ENCODE data around the gene PRKN. TPM values are rescaled to one million over a fixed set of nuclear protein-coding genes. Genes with fewer than 3 reads are reported as not detected.

Gene PRKN
- total and polyA plus RNA-seq, 2 donors (not counting 3 experiments of a cell fraction or from before 2014, with no cell fraction given): 0.06 TPM; not detected in 1

DNA sequence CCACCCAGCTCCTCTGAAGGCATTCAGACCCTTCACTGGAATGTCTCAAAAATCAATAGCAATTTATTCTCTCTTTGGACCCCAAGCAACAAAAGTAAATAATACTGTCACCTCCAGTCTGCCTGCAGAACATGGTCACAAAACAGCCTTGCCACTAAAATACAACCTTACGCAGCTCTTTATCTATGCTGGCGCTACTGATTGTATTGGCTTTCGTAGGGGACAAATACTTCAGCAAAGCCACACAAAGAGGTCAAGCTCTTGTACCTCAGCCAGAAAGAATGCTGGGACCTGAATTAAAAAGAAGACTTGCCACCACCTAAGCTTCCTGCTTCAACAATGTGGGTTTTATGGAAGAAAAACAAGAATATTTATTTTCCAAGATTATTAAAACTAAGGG, 57.2 kb downstream of the PRKN start:
- no peak for FAIRE-seq
- BruUV-seq (replicated peaks): no TSS peak
- no peaks in the 10 kb centered on the region for H3K4me1 ChIP-seq (ENCODE audit: control insufficient read depth, extremely low read depth, insufficient read depth, low read length)
- TF ChIP-seq, protein P1, sequence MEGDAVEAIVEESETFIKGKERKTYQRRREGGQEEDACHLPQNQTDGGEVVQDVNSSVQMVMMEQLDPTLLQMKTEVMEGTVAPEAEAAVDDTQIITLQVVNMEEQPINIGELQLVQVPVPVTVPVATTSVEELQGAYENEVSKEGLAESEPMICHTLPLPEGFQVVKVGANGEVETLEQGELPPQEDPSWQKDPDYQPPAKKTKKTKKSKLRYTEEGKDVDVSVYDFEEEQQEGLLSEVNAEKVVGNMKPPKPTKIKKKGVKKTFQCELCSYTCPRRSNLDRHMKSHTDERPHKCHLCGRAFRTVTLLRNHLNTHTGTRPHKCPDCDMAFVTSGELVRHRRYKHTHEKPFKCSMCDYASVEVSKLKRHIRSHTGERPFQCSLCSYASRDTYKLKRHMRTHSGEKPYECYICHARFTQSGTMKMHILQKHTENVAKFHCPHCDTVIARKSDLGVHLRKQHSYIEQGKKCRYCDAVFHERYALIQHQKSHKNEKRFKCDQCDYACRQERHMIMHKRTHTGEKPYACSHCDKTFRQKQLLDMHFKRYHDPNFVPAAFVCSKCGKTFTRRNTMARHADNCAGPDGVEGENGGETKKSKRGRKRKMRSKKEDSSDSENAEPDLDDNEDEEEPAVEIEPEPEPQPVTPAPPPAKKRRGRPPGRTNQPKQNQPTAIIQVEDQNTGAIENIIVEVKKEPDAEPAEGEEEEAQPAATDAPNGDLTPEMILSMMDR (IDR thresholded peaks at IDR 0.05; ENCODE audit: extremely low read depth in 1 of 2, insufficient read depth in 1 of 2, low read depth in 1 of 2, low read length in 2 of 2): no peak
- TF ChIP-seq POLR2AphosphoS5 (IDR thresholded peaks at IDR 0.05; ENCODE audit: insufficient read depth, low read depth, low read length) (no peak), EZH2 (IDR thresholded peaks at IDR 0.05; ENCODE audit: borderline replicate concordance, low read depth, low read length, severe bottlenecking) (no peak), FOS (IDR thresholded peaks at IDR 0.05; ENCODE audit: borderline replicate concordance, insufficient read depth, low read length) (no peak), GATA2 (IDR thresholded peaks at IDR 0.05; ENCODE audit: insufficient read depth, insufficient read length, low read depth, low read length) (no peak)
- no peaks in the 10 kb centered on the region for H3K9me3 ChIP-seq (replicated peaks; ENCODE audit: control insufficient read depth, insufficient read depth, low read length)
- no peak for DNase-seq (ENCODE audit: low read depth, low spot score)
- dilution Hi-C loops (cut with MboI; ENCODE audit: extremely low pct_ligation_motif_present, low sequenced_read_pairs) (no loop called here), intact Hi-C loops (cut with micrococcal nuclease) (no loop called here)
- no peak overlapping the region for H3K9ac ChIP-seq (replicated peaks; ENCODE audit: extremely low read depth, insufficient read depth, low read length)
- H3K9me1 ChIP-seq (replicated peaks; ENCODE audit: control insufficient read depth, extremely low read depth, insufficient read depth, low read length): no peaks in the 10 kb centered on the region
- H3K36me3 ChIP-seq (ENCODE audit: control insufficient read depth in 2 of 2, extremely low read depth in 1 of 2, insufficient read depth in 2 of 2, low read length in 2 of 2): no peaks in the 10 kb centered on the region
- no peaks in the 10 kb centered on the region for H3K27me3 ChIP-seq (ENCODE audit: control insufficient read depth in 2 of 2, insufficient read depth in 2 of 2, low read length in 2 of 2)
- no peak overlapping the region for H3K4me3 ChIP-seq (replicated peaks in 1 of 3; ENCODE audit: insufficient read depth in 1 of 3, low read depth in 1 of 3, low read length in 3 of 3)
- H3K4me2 ChIP-seq (ENCODE audit: insufficient read depth, low read length): no peak overlapping the region
- ChIA-PET POLR2A (no interaction called here), CTCF (no interaction called here)
- H4K20me1 ChIP-seq (replicated peaks; ENCODE audit: control insufficient read depth, extremely low read depth, insufficient read depth, low read length): no peaks in the 10 kb centered on the region
- no peaks in the 10 kb centered on the region for H3K79me2 ChIP-seq (ENCODE audit: control insufficient read depth, insufficient read depth, low read length)
- no peak overlapping the region for H3K27ac ChIP-seq (ENCODE audit: insufficient read depth, low read depth, low read length)
- no peak overlapping the region for H2AFZ ChIP-seq (ENCODE audit: low read depth, low read length)

DNA sequence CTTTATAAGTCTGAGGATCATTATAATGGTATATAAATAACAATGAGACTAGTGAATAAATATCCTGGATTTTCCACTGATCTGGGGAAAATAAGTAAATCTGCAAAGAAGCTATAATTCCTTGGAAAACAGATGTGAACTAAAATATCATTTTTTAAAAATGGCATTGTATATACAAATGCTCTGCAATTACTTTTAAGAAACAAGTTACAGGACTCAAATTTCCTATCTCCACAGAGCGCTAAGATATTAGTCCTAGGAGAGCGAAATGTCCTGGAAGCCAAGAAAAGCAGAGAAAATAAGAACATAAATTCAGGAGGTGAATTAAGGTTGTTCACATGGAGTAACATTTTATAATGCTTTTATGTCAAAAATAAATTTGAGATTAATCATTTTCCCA, 61.3 kb downstream of the PRKN start:
- no peak overlapping the region for H3K9ac ChIP-seq (replicated peaks; ENCODE audit: extremely low read depth, insufficient read depth, low read length)
- H3K9me1 ChIP-seq (replicated peaks; ENCODE audit: control insufficient read depth, extremely low read depth, insufficient read depth, low read length): no peaks in the 10 kb centered on the region
- H4K20me1 ChIP-seq (replicated peaks; ENCODE audit: control insufficient read depth, extremely low read depth, insufficient read depth, low read length): no peaks in the 10 kb centered on the region
- FAIRE-seq (no peak), DNase-seq (ENCODE audit: low read depth, low spot score) (no peak)
- H3K79me2 ChIP-seq (ENCODE audit: control insufficient read depth, insufficient read depth, low read length): no peaks in the 10 kb centered on the region
- POLR2A ChIA-PET: no interaction called here
- H2AFZ ChIP-seq (ENCODE audit: low read depth, low read length): no peak overlapping the region
- no peak overlapping the region for H3K4me2 ChIP-seq (ENCODE audit: insufficient read depth, low read length)
- H3K27me3 ChIP-seq (ENCODE audit: control insufficient read depth in 2 of 2, insufficient read depth in 2 of 2, low read length in 2 of 2): no peaks in the 10 kb centered on the region
- dilution Hi-C loops (cut with MboI; ENCODE audit: extremely low pct_ligation_motif_present, low sequenced_read_pairs): no loop called here
- TF ChIP-seq GATA2 (IDR thresholded peaks at IDR 0.05; ENCODE audit: insufficient read depth, insufficient read length, low read depth, low read length) (no peak), EZH2 (IDR thresholded peaks at IDR 0.05; ENCODE audit: borderline replicate concordance, low read depth, low read length, severe bottlenecking) (no peak), POLR2AphosphoS5 (IDR thresholded peaks at IDR 0.05; ENCODE audit: insufficient read depth, low read depth, low read length) (no peak), JUN (IDR thresholded peaks at IDR 0.05; ENCODE audit: borderline replicate concordance, insufficient read depth, insufficient read length, low read depth) (no peak), POLR2A (IDR thresholded peaks at IDR 0.05; ENCODE audit: low read depth, low read length) (no peak), FOS (IDR thresholded peaks at IDR 0.05; ENCODE audit: borderline replicate concordance, insufficient read depth, low read length) (no peak), MYC (IDR thresholded peaks at IDR 0.05; ENCODE audit: low read depth, low read length) (no peak)
- TF ChIP-seq, protein P2, sequence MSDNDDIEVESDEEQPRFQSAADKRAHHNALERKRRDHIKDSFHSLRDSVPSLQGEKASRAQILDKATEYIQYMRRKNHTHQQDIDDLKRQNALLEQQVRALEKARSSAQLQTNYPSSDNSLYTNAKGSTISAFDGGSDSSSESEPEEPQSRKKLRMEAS (IDR thresholded peaks at IDR 0.05; ENCODE audit: insufficient read depth, insufficient read length): no peak
- TF ChIP-seq, protein P1 (IDR thresholded peaks at IDR 0.05; ENCODE audit: extremely low read depth in 1 of 2, insufficient read depth in 1 of 2, low read depth in 1 of 2, low read length in 2 of 2): no peak
- no peak overlapping the region for H3K4me3 ChIP-seq (replicated peaks in 1 of 3; ENCODE audit: insufficient read depth in 1 of 3, low read depth in 1 of 3, low read length in 3 of 3)
- CTCF ChIA-PET: no interaction called here
- intact Hi-C loops (cut with micrococcal nuclease): no loop called here
- no peaks in the 10 kb centered on the region for H3K36me3 ChIP-seq (ENCODE audit: control insufficient read depth in 2 of 2, extremely low read depth in 1 of 2, insufficient read depth in 2 of 2, low read length in 2 of 2)
- no TSS peak for BruUV-seq (replicated peaks)
- H3K27ac ChIP-seq (ENCODE audit: insufficient read depth, low read depth, low read length): no peak overlapping the region
- H3K4me1 ChIP-seq (ENCODE audit: control insufficient read depth, extremely low read depth, insufficient read depth, low read length): no peaks in the 10 kb centered on the region
- H3K9me3 ChIP-seq (replicated peaks; ENCODE audit: control insufficient read depth, insufficient read depth, low read length): no peaks in the 10 kb centered on the region

Measured in endothelial cell of umbilical vein (primary cell).